GM23338 (cell line): Measurements from ENCODE around the gene DHRSX. TPM values are rescaled to one million over a fixed set of nuclear protein-coding genes. Genes with fewer than 3 reads are reported as not detected.
"Not testable (repeated sequence)": the region's sequence is repeated elsewhere in the genome, so short reads cannot be mapped to it uniquely, and the experiment has no call there.

Experiments used
- ATAC-seq: fragments of 200-7000 bp; cut with Tn5 transposase; 3 replicates; pipeline ENCODE4 v1.9.1; 2020
- DNase-seq: peaks from one replicate; pipeline ENCODE4 v3.0.0-alpha.2; 2015; ENCODE audit warnings: low spot score
- H2AFZ ChIP-seq: fragments of 200-600 bp; sonication (generic); 2 replicates; pipeline ENCODE4 v1.8.0; 2016; ENCODE audit warnings: antibody characterized with exemption, mild to moderate bottlenecking, moderate library complexity
- H3F3A ChIP-seq: fragments of 200-600 bp; sonication (generic); replicated peaks from 2 replicates; pipeline ENCODE4 v1.8.0; 2017; ENCODE audit warnings: antibody characterized with exemption, mixed run types, low read depth
- H3K27ac ChIP-seq: fragments of 200-600 bp; sonication (generic); 2 replicates; pipeline ENCODE4 v1.6.1; 2016; ENCODE audit warnings: low read depth
- H3K27me3 ChIP-seq: fragments of 200-600 bp; sonication (generic); 2 replicates; pipeline ENCODE4 v1.8.0; 2016; ENCODE audit warnings: mild to moderate bottlenecking, mixed run types, moderate library complexity; ENCODE audit not compliant: insufficient read depth
- H3K36me3 ChIP-seq: fragments of 200-600 bp; sonication (generic); 2 replicates; pipeline ENCODE4 v1.8.0; 2016; ENCODE audit warnings: mild to moderate bottlenecking; ENCODE audit not compliant: insufficient read depth
- H3K4me1 ChIP-seq: fragments of 200-600 bp; sonication (generic); 2 replicates; pipeline ENCODE4 v1.8.0; 2016; ENCODE audit warnings: mild to moderate bottlenecking, moderate library complexity; ENCODE audit not compliant: insufficient read depth
- H3K4me2 ChIP-seq: fragments of 200-600 bp; sonication (generic); 2 replicates; pipeline ENCODE4 v1.7.1; 2017; ENCODE audit warnings: mixed run types
- H3K4me3 ChIP-seq: fragments of 200-600 bp; sonication (generic); 2 replicates; pipeline ENCODE4 v1.6.1; 2016; ENCODE audit warnings: mixed run types
- H3K79me2 ChIP-seq: fragments of 200-600 bp; sonication (generic); replicated peaks from 2 replicates; pipeline ENCODE4 v1.8.0; 2017; ENCODE audit warnings: mild to moderate bottlenecking; ENCODE audit not compliant: insufficient read depth
- H3K9me2 ChIP-seq: fragments of 200-600 bp; sonication (generic); 2 replicates; pipeline ENCODE4 v1.8.0; 2017; ENCODE audit not compliant: insufficient read depth
- H4K20me1 ChIP-seq: fragments of 200-600 bp; sonication (generic); replicated peaks from 2 replicates; pipeline ENCODE4 v1.8.0; 2017; ENCODE audit warnings: mild to moderate bottlenecking; ENCODE audit not compliant: insufficient read depth
- H3K27ac Mint-ChIP-seq: 2 replicates; pipeline ENCODE4 v1.8.0; 2020; ENCODE audit warnings: inconsistent platforms, mild to moderate bottlenecking, moderate library complexity, mixed read lengths
- H3K27me3 Mint-ChIP-seq: 3 replicates; pipeline ENCODE4 v1.8.0; 2022; ENCODE audit warnings: low read depth, mild to moderate bottlenecking, moderate library complexity, mixed read lengths, inconsistent platforms; ENCODE audit not compliant: insufficient read depth, poor library complexity
- H3K36me3 Mint-ChIP-seq: 3 replicates; pipeline ENCODE4 v1.8.0; 2021; ENCODE audit warnings: low read depth, mild to moderate bottlenecking, inconsistent platforms, moderate library complexity, mixed read lengths
- H3K4me1 Mint-ChIP-seq: 3 replicates; pipeline ENCODE4 v1.8.0; 2020; ENCODE audit warnings: mild to moderate bottlenecking, inconsistent platforms, mixed read lengths
- H3K4me3 Mint-ChIP-seq: 3 replicates; pipeline ENCODE4 v1.8.0; 2021; ENCODE audit warnings: moderate library complexity, mild to moderate bottlenecking, inconsistent platforms, mixed read lengths
- H3K9me3 Mint-ChIP-seq: 3 replicates; pipeline ENCODE4 v1.8.0; 2020; ENCODE audit warnings: moderate library complexity, mild to moderate bottlenecking, inconsistent platforms, mixed read lengths
- CREB1 ChIP-seq: fragments of 250-450 bp; sonication (Bioruptor Pico); IDR thresholded peaks from 2 replicates; pipeline ENCODE4 v1.5.0; 2020; ENCODE audit warnings: low read depth, mild to moderate bottlenecking, moderate library complexity
- CTCF ChIP-seq, 2 experiments: fragments of 200-600 bp in 1 of 2; sonication (generic) in 1 of 2; conservative IDR thresholded peaks; 2 replicates each; pipeline versions ENCODE4 v1.5.1 to v1.6.1; 2016 to 2017; ENCODE audit warnings: antibody characterized with exemption in 2 of 2, low read depth in 2 of 2, mild to moderate bottlenecking in 2 of 2, moderate library complexity in 1 of 2
- EZH2 ChIP-seq: fragments of 200-600 bp; sonication (generic); IDR thresholded peaks from one replicate; pipeline ENCODE4 v1.8.0; 2017; ENCODE audit warnings: antibody characterized with exemption, mild to moderate bottlenecking, low read depth; ENCODE audit not compliant: unreplicated experiment
- EZH2phosphoT487 ChIP-seq: fragments of 200-600 bp; sonication (generic); IDR thresholded peaks from one replicate; pipeline ENCODE4 v1.8.1; 2018; ENCODE audit warnings: antibody characterized with exemption; ENCODE audit not compliant: unreplicated experiment
- JUNB ChIP-seq: IDR thresholded peaks from one replicate; pipeline ENCODE4 v1.6.1; 2016; ENCODE audit warnings: antibody characterized with exemption; ENCODE audit not compliant: unreplicated experiment
- POLR2AphosphoS5 ChIP-seq: IDR thresholded peaks from 2 replicates; pipeline ENCODE4 v1.6.1; 2016; ENCODE audit warnings: antibody characterized with exemption, low read depth
- STAT1 ChIP-seq: IDR thresholded peaks from one replicate; pipeline ENCODE4 v1.6.1; 2016; ENCODE audit warnings: antibody characterized with exemption; ENCODE audit not compliant: unreplicated experiment
- ZNF114 ChIP-seq: fragments of 250-450 bp; sonication (Bioruptor Pico); IDR thresholded peaks from 2 replicates; pipeline ENCODE4 v1.5.0; 2020; ENCODE audit warnings: mild to moderate bottlenecking, moderate library complexity
- ZNF331 ChIP-seq: fragments of 250-450 bp; sonication (Bioruptor Pico); IDR thresholded peaks from 2 replicates; pipeline ENCODE4 v1.5.0; 2020; ENCODE audit warnings: low read depth, mild to moderate bottlenecking, moderate library complexity
- polyA plus RNA-seq: library from polyadenylated mRNA; unstranded; fragments of >200 nt; fragmentation: Nextera tagmentation; extraction: Ambion mirVana; gene quantifications from 2 replicates; pipeline ENCODE4 v1.2.1, GENCODE V29; 2016
- total RNA-seq: library from RNA; depleted of rRNA; stranded (reverse); fragments of >200 nt; shearing (Covaris generic); gene quantifications from 2 replicates; pipeline ENCODE4 v1.2.3, GENCODE V29; 2014
- TF ChIP-seq, protein P1 (sequence below): IDR thresholded peaks from one replicate; pipeline ENCODE4 v1.6.1; 2018; ENCODE audit warnings: antibody characterized with exemption; ENCODE audit not compliant: unreplicated experiment

Gene DHRSX
- total and polyA plus RNA-seq, 2 experiments from 2014 or later = 33.9 to 43.0 TPM

DNA sequence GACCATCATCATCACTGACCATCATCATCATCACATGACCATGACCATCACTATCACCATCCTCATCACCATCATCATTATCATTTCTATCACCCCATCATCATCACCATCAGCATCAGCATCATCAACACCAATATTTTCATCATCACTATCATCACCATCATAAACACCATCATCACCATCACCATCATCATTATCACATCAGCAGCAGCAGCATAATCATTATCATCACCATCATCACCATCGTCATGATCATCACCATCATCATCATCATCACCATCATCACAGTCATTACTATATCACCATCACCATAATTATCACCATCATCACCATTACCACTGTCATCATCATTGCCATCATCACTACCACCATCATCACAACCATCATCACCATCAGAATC lies 117.6 kb downstream of the DHRSX start (continued):
- TF ChIP-seq EZH2phosphoT487 (no peak), CREB1 (no peak), JUNB (no peak)

DNA sequence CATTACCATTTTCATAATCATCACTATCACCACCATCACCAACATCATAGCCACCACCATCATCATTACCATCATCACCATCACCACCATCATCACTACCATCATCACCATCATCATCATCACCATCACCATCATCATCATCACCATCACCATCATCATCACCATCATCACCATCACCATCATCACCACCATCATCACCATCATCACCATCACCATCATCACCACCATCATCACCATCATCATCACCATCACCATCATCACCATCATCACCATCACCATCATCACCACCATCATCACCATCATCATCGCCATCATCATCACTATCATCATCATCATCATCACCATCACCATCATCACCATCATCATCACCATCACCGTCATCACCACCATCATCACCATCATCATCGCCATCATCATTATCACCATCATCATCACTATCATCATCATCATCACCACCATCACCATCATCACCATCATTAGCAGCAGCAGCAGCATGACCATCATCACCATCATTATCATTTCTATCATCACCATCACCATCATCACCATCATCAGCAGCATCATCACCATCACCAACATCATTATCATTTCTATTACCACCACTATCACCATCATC lies 118.2 kb downstream of the DHRSX start:
- not testable (repeated sequence) for H3K4me2 ChIP-seq, H3K27me3 Mint-ChIP-seq, DNase-seq, H3K4me1 Mint-ChIP-seq, H3K36me3 ChIP-seq, H2AFZ ChIP-seq, H3K27ac ChIP-seq, H3K4me3 ChIP-seq, H3F3A ChIP-seq, H3K27me3 ChIP-seq, H4K20me1 ChIP-seq, H3K27ac Mint-ChIP-seq, H3K4me3 Mint-ChIP-seq, H3K4me1 ChIP-seq, ATAC-seq
- peaks cover 41% of the 10 kb centered on the region for H3K36me3 Mint-ChIP-seq
- peaks cover 28% of the 10 kb centered on the region for H3K9me3 Mint-ChIP-seq
- H3K9me2 ChIP-seq = peaks cover 12% of the 10 kb centered on the region
- H3K79me2 ChIP-seq = peaks cover 15% of the 10 kb centered on the region; the same call in 1 of the 2 replicates

- no peaks in the 10 kb centered on the region for H3F3A ChIP-seq
- Mint-ChIP-seq H3K27me3 (peaks cover 1% of the 10 kb centered on the region), H3K4me1 (peaks cover 3% of the 10 kb centered on the region; the same call in 1 of the 3 replicates), H3K4me3 (no peak overlapping the region), H3K27ac (no peak overlapping the region), H3K36me3 (peaks cover 61% of the 10 kb centered on the region), H3K9me3 (peaks cover 43% of the 10 kb centered on the region)
- H3K27me3 ChIP-seq = no peaks in the 10 kb centered on the region
- no peaks in the 10 kb centered on the region for H3K4me1 ChIP-seq
- H3K27ac ChIP-seq = no peak overlapping the region
- H3K9me2 ChIP-seq = no peaks in the 10 kb centered on the region
- no peaks in the 10 kb centered on the region; the same call in 1 of the 2 replicates for H3K36me3 ChIP-seq
- H2AFZ ChIP-seq = no peak overlapping the region
- DNase-seq (no peak), ATAC-seq (no peak)
- H3K4me2 ChIP-seq = no peak overlapping the region
- H4K20me1 ChIP-seq = no peaks in the 10 kb centered on the region
- H3K4me3 ChIP-seq = no peak overlapping the region
- H3K79me2 ChIP-seq = no peaks in the 10 kb centered on the region
- TF ChIP-seq ZNF331 (CRISPR knock-in tag) (no peak), CTCF (conservative IDR thresholded peaks at IDR 0.05; ENCODE audit: low read depth in 2 of 2) (no peak), EZH2phosphoT487 (no peak), POLR2AphosphoS5 (no peak), JUNB (no peak), STAT1 (no peak), CREB1 (no peak), ZNF114 (CRISPR knock-in tag) (no peak), EZH2 (no peak)
- TF ChIP-seq, protein P1, sequence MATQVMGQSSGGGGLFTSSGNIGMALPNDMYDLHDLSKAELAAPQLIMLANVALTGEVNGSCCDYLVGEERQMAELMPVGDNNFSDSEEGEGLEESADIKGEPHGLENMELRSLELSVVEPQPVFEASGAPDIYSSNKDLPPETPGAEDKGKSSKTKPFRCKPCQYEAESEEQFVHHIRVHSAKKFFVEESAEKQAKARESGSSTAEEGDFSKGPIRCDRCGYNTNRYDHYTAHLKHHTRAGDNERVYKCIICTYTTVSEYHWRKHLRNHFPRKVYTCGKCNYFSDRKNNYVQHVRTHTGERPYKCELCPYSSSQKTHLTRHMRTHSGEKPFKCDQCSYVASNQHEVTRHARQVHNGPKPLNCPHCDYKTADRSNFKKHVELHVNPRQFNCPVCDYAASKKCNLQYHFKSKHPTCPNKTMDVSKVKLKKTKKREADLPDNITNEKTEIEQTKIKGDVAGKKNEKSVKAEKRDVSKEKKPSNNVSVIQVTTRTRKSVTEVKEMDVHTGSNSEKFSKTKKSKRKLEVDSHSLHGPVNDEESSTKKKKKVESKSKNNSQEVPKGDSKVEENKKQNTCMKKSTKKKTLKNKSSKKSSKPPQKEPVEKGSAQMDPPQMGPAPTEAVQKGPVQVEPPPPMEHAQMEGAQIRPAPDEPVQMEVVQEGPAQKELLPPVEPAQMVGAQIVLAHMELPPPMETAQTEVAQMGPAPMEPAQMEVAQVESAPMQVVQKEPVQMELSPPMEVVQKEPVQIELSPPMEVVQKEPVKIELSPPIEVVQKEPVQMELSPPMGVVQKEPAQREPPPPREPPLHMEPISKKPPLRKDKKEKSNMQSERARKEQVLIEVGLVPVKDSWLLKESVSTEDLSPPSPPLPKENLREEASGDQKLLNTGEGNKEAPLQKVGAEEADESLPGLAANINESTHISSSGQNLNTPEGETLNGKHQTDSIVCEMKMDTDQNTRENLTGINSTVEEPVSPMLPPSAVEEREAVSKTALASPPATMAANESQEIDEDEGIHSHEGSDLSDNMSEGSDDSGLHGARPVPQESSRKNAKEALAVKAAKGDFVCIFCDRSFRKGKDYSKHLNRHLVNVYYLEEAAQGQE = no peak
Measured at GRCh38 chrX:2376166-2376565, 124.6 kb downstream of the DHRSX start.
